GM12891 (cell line): Measurements from ENCODE around the gene TNFRSF6B.
A peak's percentile ranks its signal among the peaks of the same experiment; 100 is the strongest.

Experiments
- DNase-seq: peaks from one replicate; pipeline ENCODE4 v3.0.0; 2011; ENCODE audit warnings: low spot score; ENCODE audit not compliant: insufficient read length
- FAIRE-seq: peaks from 2 replicates; lab custom pipeline; 2011; peaks lifted over from hg19 to GRCh38; lab: Jason Lieb, UNC
- PAX5 ChIP-seq: IDR thresholded peaks from 2 replicates; pipeline ENCODE4 v1.6.1; 2011; ENCODE audit warnings: low read length, moderate library complexity, mild to moderate bottlenecking; ENCODE audit not compliant: insufficient read depth, severe bottlenecking
- POLR2A ChIP-seq: IDR thresholded peaks from 2 replicates; pipeline ENCODE4 v1.6.1; 2011; ENCODE audit warnings: low read depth, low read length, control low read depth
- POLR2AphosphoS5 ChIP-seq: IDR thresholded peaks from 2 replicates; pipeline ENCODE4 v1.6.1; 2011; ENCODE audit warnings: low read depth, low read length, control low read depth
- POU2F2 ChIP-seq: IDR thresholded peaks from 2 replicates; pipeline ENCODE4 v1.6.1; 2011; ENCODE audit warnings: low read depth, mild to moderate bottlenecking, control low read depth, low read length, moderate library complexity
- SPI1 ChIP-seq: IDR thresholded peaks from 2 replicates; pipeline ENCODE4 v1.6.1; 2011; ENCODE audit warnings: low read depth, low read length, control low read depth
- TAF1 ChIP-seq: IDR thresholded peaks from 2 replicates; pipeline ENCODE4 v1.6.1; 2011; ENCODE audit warnings: low read depth, low read length, control low read depth

The TNFRSF6B gene

DNA sequence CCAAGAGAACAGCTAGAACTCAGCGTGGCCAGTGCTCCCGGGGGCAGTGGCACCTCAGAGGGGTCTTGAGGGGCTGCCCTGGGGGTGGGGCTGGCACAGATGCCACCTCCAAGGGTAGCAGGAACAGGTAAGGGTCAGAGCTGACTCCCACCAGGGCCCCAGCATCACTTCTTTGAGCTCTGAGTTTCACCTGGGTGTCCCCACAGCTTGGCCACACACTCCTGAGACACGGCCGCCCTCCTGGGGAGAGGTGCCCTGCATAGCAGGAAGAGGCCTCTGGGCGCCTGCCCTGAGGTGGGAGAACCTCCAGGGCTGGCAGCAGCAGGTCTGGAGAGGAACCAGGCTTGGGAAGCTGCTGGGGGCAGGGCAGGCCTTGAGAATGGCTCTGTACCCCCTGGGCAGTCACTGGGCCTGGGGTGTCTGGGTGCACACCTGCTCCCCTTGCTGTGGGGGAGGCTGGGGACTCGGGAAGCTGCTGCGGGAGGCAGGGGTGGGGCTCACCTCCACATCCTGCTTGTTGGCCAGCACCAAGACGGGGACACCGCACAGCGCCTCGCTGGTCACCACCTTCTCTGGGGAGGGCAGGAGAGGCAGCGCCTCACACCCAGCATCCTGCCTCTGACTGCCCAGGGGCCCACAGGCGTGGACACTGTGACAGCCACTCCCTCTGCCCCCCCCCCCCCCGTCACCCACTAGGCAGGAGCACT is 5.0 kb downstream of the TNFRSF6B start:
- no peak for FAIRE-seq
- TF ChIP-seq PAX5 (no peak), TAF1 (no peak), POU2F2 (no peak), POLR2AphosphoS5 (no peak)

DNA sequence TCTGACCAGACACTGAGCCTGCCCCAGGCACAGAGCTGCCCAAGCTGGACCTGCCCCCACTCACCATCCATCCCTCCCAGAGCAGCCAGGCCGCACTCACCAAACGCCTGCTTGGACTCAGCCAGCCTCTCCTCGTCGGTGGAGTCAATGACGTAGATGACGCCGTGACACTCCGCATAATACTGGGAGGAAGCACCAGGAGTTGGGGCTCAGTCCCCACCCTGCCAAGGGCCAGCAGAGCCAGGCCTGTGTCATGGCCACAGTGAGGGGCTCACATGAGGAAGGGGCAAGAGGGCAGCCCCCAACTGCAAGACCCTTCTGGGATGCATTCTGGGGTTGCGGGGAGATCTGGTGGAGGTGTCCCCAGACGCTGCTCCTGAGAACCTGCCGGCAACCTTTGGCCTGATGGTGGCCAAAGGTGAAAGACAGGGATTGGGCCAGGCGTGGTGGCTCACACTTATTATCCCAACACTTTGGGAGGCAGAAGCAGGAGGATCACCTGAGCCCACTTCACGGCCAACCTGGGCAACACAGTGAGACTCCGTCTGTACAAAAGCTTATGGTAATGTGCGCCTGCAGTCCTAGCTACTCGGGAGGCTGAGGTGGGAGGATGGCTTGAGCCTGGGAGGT is 5.7 kb downstream of the TNFRSF6B start:
- no peak for FAIRE-seq
- DNase-seq = peak; percentile 4

More for the DNA sequence above, 5.0 kb downstream of the TNFRSF6B start:
- peak; percentile 17 for DNase-seq

DNA sequence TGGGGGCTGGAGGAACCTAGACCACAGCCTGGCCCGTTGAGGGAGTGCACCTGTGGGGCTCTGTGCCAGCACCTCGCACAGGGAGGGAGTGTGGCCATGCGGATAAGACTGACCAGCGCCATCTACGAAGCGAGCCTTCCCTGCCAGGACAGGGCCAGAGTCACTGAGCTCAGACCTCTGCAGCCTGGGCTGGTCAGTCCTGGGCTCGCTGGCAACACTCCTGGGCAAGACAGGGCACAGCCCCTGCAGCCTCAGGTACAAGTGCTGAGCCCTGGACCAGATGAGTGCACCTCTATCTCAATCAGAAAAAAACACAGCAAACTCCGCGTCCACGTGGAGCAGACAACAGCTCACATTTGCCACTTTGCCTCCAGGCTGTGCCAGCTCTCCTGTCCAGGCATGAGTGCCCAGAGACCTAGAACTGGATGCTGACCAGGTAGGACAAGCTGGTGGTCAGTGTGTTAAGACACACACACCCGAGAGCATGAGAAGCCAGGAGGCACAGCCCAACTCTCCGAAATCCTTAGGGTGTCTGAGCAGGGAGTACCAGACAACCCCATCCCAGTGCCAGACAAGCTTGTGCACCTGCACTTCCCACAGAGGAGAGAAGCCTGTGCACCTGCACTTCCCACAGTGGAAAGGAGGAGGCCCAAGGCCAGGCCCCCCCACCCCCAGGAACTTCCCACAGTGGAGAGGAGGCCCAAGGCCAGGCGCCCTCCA is 6.5 kb downstream of the TNFRSF6B start:
- TF ChIP-seq POLR2AphosphoS5 (peak; percentile 42; the same call in 1 of the 2 replicates), TAF1 (no peak), PAX5 (no peak), POLR2A (no peak), POU2F2 (no peak)
- FAIRE-seq (no peak), DNase-seq (no peak)

More for the DNA sequence above, 5.7 kb downstream of the TNFRSF6B start:
- TF ChIP-seq POU2F2 (no peak), TAF1 (no peak)

DNA sequence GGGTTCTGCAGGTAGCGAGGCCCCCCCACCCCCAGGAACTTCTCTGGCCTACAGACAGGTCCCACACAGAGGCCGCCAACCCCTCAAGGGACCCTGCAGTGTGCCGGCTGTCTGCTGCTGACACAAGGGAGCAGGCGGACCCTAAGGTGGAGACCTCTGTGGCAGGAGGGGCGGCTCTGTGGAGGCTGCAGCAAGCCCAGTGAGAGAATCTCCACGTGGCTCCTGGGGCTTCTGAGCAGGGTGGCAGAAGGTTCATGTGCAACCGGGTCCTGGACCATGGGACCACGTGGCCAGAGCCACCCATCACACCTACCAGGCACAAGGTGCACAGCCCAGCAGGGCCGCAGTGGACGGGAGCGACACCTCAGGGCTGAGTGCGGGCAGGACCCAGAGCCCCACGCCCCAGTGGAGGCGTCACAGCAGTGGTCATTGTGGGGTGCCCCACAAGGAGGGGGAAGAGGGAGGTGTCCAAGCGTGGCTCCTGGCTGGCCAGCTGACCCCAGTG is 7.1 kb downstream of the TNFRSF6B start:
- no peak for FAIRE-seq
- TF ChIP-seq POLR2A (no peak), POU2F2 (no peak), SPI1 (no peak), TAF1 (no peak), PAX5 (no peak), POLR2AphosphoS5 (no peak; the same call in 1 of the 2 replicates)
- DNase-seq = no peak

DNA sequence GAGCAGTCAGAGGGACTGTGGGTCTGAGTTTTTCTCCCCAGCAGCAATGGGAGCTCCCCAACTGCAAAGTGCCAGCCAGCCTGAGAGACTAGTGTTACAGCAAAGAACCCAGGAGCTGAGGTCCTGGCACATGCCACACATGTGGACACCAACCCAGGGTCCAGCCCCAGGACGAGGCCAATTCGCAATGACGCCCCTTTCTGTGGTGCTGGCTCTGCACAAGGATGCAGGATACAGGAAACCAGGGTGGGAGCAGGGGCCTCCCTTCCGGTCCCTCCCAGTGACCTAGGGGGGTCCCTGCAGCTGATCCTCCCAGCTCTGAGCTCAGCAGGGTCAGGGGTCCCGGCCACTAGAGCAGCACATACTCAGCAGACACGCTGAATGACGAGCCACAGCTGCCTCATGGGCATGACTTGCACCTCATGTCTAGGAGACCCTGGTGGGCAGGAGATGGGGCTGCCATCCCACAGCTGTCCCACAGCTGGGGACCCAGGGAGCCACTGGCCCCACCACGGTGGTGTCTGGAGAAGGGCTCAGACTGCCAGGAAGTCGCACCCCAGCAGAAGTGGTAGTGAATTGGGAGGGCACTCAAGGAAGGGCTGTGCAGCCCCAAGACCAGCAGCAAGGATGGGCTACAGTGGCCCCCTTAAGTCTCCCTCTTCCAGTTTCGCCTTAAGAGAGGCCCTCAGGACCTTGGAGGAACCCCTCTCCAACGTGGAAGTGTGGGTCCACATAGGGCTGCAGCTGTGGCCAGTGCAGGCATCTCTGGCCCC is 7.7 kb downstream of the TNFRSF6B start:
- DNase-seq (no peak), FAIRE-seq (no peak)
- TF ChIP-seq POU2F2 = no peak
- no peak for TF ChIP-seq PAX5
- TF ChIP-seq POLR2AphosphoS5 = no peak
- no peak for TF ChIP-seq TAF1
- no peak for TF ChIP-seq SPI1
- no peak for TF ChIP-seq POLR2A

DNA sequence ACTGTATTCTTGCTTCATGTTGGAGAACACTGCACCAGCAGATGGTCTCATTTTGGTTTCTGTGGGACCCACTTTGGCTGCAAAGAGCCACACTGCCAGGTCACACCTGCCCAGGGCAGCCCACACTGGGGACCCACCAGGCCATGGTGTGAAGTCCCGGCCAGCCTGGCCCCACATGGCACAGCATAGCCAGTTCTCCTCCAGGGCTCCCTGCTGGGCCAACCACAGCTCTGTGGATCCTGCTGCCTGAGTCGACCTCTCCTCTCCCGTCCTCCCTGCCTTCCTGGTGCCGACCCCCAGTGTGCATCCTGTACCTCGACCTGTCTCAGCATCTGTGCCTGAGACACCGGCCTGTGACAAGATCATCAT is 8.3 kb downstream of the TNFRSF6B start:
- TF ChIP-seq POU2F2 = no peak
- TF ChIP-seq TAF1 = no peak
- no peak for TF ChIP-seq PAX5
- no peak for TF ChIP-seq SPI1
- no peak for TF ChIP-seq POLR2AphosphoS5
- no peak for TF ChIP-seq POLR2A
- FAIRE-seq (no peak), DNase-seq (no peak)

DNA sequence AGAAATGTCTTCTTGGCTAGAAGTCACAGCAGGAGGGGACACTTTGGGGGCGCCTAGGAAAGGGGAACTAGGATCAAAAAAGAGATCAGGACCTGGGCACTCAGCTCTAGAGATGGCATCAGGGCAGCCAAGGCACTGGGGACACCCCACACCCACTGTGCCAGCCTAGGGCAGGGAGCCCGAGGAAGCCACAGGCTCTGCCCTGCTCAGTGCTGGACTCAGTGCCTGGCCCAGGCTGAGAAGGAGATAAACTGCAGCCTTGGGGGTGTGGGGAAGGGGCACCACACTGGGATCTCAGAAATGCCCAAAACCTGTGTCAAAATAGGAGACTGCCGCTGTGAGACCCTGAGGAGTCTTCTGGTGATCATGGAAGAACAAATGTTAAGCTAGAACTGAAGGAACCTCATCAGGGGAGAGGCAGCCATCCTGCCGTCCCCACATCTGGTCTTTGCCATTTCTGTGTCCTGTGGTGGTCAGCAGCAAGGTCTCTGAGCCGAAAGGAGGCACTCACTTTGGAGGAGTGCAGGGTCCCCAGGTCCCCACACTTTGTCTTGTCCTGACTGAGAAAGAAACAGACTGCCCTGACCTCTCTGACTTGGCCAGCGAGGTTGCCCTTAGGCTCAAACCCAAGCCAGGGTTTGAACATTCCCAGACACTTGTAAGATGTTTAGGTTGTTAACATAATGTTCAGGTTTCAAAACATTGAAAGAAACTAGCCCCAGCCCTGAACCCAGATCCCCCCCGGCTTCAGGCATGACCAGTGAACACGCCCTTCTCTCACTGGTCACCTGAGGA is 9.0 kb downstream of the TNFRSF6B start:
- TF ChIP-seq POU2F2 (no peak), POLR2AphosphoS5 (no peak), TAF1 (no peak), POLR2A (no peak), SPI1 (no peak), PAX5 (no peak)
- no peak for FAIRE-seq
- DNase-seq = no peak

DNA sequence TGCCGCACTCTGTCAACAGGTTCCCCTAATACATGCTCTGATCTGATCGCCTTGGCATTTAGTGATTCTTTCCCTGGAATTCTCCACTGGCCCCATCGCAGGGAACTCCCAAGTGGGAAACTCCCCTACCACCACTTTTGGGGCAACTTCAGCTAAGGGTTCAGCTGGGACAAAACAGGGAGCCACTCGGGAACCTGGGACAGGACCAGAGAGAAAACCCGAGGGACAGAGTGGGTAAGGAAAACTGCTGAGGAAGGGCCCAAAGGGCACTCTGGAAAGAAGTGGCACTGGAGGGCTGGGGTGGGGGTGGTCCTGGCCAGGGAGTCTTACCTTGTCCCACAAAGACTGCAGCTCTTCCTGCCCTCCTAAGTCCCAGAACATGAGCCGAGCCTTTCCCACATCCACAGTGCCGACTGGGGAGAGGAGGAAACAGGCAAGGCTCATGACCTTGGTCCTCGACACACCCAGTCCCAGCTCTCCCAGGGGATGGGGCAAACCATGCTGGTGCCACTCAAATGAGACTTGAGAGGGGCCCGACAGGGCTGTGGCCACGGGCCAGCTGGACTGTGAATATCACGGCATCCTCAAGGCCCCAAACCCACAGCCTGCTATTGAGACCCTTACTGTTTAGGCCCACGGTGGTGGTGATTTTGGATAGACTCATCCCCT is 9.7 kb downstream of the TNFRSF6B start:
- no peak for FAIRE-seq
- TF ChIP-seq POLR2A = no peak
- no peak for TF ChIP-seq PAX5
- TF ChIP-seq POLR2AphosphoS5 = no peak
- no peak for TF ChIP-seq TAF1
- no peak for TF ChIP-seq POU2F2
- no peak for TF ChIP-seq SPI1

More for the DNA sequence above, 9.7 kb downstream of the TNFRSF6B start:
- DNase-seq = no peak
